Vagina (tissue), 2 donors: ENCODE results near the gene SORCS2.

Experiments
- POLR2A ChIP-seq, 2 donors: fragments of 450-650 bp; IDR thresholded peaks; one replicate each; pipeline ENCODE4 v1.6.1; 2017; ENCODE audit warnings: antibody characterized with exemption in 2 of 2, mild to moderate bottlenecking in 2 of 2, moderate library complexity in 2 of 2
- TF ChIP-seq, protein P1 (sequence below), 3 experiments: fragments of 450-650 bp in 2 of 3; fragments of 200-600 bp in 1 of 3; sonication (generic) in 1 of 3; IDR thresholded peaks; one replicate each; pipeline ENCODE4 v1.5.1; 2017 to 2019; ENCODE audit warnings: antibody characterized with exemption in 3 of 3, mild to moderate bottlenecking in 2 of 3, moderate library complexity in 2 of 3

DNA sequence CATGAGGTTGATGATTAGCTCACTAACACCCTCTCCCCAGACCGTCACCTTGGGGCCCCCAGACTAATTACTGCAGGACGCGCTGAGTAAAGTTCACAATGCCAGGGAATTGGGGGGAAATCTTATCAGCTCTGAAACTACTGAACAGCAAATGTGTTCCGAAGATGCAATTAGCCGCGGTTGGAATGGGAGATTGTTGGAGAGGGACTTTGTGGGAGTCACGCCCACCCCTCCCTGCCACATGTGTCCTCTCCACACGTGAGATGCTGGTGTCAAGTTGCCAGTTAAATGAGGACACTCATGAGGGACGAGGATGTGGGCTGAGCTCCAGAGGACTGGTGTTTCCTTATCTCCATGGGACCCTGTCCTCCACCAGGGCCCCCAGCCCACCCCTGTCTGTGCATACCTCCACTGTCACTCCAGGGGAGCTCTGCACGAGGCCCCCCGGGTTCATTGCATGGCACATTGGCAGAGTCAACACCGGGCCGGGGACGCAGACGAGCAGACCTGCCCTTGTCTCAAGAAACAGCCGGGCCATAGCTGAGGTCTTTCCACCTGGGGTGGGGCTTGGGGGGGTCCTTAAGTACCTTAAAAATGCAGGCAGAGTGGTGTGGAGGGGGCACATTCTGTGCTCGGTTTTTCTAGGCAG is 417.8 kb downstream of the SORCS2 start:
- TF ChIP-seq POLR2A (IDR thresholded peaks at IDR 0.05): no peak
- TF ChIP-seq, protein P1, sequence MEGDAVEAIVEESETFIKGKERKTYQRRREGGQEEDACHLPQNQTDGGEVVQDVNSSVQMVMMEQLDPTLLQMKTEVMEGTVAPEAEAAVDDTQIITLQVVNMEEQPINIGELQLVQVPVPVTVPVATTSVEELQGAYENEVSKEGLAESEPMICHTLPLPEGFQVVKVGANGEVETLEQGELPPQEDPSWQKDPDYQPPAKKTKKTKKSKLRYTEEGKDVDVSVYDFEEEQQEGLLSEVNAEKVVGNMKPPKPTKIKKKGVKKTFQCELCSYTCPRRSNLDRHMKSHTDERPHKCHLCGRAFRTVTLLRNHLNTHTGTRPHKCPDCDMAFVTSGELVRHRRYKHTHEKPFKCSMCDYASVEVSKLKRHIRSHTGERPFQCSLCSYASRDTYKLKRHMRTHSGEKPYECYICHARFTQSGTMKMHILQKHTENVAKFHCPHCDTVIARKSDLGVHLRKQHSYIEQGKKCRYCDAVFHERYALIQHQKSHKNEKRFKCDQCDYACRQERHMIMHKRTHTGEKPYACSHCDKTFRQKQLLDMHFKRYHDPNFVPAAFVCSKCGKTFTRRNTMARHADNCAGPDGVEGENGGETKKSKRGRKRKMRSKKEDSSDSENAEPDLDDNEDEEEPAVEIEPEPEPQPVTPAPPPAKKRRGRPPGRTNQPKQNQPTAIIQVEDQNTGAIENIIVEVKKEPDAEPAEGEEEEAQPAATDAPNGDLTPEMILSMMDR (IDR thresholded peaks at IDR 0.05): no peak
